ENCODE results near the gene CYP4Z1.

DNA sequence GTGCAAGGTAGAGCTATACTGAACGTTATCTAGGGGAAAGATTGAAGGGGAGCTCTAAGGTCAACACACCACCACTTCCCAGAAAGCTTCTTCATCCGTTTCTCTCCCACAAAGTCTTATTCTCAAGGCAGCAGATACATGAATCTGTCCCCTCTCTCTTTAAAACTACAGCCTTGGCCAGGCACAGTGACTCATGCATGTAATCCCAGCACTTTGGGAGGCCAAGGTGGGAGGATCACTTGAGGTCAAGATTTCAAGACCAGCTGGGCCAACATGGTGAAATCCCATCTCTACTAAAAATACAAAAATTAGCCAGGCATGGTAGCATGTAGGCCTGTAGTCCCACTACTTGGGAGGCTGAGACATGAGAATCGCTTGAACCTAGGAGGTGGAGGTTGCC lies 35.4 kb upstream of the CYP4Z1 start:
- TF ChIP-seq, protein P1, sequence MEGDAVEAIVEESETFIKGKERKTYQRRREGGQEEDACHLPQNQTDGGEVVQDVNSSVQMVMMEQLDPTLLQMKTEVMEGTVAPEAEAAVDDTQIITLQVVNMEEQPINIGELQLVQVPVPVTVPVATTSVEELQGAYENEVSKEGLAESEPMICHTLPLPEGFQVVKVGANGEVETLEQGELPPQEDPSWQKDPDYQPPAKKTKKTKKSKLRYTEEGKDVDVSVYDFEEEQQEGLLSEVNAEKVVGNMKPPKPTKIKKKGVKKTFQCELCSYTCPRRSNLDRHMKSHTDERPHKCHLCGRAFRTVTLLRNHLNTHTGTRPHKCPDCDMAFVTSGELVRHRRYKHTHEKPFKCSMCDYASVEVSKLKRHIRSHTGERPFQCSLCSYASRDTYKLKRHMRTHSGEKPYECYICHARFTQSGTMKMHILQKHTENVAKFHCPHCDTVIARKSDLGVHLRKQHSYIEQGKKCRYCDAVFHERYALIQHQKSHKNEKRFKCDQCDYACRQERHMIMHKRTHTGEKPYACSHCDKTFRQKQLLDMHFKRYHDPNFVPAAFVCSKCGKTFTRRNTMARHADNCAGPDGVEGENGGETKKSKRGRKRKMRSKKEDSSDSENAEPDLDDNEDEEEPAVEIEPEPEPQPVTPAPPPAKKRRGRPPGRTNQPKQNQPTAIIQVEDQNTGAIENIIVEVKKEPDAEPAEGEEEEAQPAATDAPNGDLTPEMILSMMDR (IDR thresholded peaks at IDR 0.05; ENCODE audit: extremely low read depth in 1 of 2, insufficient read depth in 1 of 2, low read depth in 1 of 2, low read length in 2 of 2) = no peak
- TF ChIP-seq EZH2 (IDR thresholded peaks at IDR 0.05; ENCODE audit: borderline replicate concordance, low read depth, low read length, severe bottlenecking) = no peak
- no peak for TF ChIP-seq POLR2AphosphoS5 (IDR thresholded peaks at IDR 0.05; ENCODE audit: insufficient read depth, low read depth, low read length)
- TF ChIP-seq, protein P2, sequence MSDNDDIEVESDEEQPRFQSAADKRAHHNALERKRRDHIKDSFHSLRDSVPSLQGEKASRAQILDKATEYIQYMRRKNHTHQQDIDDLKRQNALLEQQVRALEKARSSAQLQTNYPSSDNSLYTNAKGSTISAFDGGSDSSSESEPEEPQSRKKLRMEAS (IDR thresholded peaks at IDR 0.05; ENCODE audit: insufficient read depth, insufficient read length) = no peak
